ENCODE data around the gene ZBTB16. TPM values are rescaled to one million over a fixed set of nuclear protein-coding genes. Genes with fewer than 3 reads are reported as not detected.
A peak's percentile ranks its signal among the peaks of the same experiment; 100 is the strongest.

Gene ZBTB16
- total RNA-seq, 1 donor from 2014 or later = 171 TPM

DNA sequence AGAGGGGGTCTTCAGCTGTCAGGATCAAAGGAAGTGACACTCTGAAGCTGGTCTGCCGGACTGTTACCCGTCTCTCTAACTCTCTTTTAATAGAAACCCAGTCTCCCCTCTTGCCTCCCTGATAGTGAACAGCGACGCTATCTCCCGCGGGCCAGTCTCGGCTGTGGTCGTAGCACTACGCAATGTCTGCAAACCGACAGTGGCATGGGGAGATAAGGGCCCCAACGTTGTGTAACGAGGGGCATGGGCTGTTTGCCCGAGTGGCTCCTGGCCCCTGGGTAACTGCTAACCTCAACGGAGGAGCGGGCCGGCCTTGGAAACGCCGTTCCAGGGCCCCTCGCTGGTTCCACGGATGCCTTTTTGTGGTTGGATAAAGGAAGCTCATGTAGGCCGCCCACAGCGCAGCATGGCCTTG is 23.3 kb downstream of the ZBTB16 start:
- H3K27me3 ChIP-seq (ENCODE audit: low read depth) = no peaks in the 10 kb centered on the region
- H3K4me1 ChIP-seq = peaks cover 100% of the 10 kb centered on the region
- DNase-seq (peak; percentile 60), ATAC-seq (peak in 1 of 2 donors; percentile 35)
- peaks cover 66% of the 10 kb centered on the region for H3K36me3 ChIP-seq
- TF ChIP-seq, protein P1, sequence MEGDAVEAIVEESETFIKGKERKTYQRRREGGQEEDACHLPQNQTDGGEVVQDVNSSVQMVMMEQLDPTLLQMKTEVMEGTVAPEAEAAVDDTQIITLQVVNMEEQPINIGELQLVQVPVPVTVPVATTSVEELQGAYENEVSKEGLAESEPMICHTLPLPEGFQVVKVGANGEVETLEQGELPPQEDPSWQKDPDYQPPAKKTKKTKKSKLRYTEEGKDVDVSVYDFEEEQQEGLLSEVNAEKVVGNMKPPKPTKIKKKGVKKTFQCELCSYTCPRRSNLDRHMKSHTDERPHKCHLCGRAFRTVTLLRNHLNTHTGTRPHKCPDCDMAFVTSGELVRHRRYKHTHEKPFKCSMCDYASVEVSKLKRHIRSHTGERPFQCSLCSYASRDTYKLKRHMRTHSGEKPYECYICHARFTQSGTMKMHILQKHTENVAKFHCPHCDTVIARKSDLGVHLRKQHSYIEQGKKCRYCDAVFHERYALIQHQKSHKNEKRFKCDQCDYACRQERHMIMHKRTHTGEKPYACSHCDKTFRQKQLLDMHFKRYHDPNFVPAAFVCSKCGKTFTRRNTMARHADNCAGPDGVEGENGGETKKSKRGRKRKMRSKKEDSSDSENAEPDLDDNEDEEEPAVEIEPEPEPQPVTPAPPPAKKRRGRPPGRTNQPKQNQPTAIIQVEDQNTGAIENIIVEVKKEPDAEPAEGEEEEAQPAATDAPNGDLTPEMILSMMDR (IDR thresholded peaks at IDR 0.05) = no peak
- no peak overlapping the region for H3K27ac ChIP-seq
- no peaks in the 10 kb centered on the region for H3K9me3 ChIP-seq
- intact Hi-C loops (cut with DNase I) = no loop called here
- no peak overlapping the region for H3K4me3 ChIP-seq

DNA sequence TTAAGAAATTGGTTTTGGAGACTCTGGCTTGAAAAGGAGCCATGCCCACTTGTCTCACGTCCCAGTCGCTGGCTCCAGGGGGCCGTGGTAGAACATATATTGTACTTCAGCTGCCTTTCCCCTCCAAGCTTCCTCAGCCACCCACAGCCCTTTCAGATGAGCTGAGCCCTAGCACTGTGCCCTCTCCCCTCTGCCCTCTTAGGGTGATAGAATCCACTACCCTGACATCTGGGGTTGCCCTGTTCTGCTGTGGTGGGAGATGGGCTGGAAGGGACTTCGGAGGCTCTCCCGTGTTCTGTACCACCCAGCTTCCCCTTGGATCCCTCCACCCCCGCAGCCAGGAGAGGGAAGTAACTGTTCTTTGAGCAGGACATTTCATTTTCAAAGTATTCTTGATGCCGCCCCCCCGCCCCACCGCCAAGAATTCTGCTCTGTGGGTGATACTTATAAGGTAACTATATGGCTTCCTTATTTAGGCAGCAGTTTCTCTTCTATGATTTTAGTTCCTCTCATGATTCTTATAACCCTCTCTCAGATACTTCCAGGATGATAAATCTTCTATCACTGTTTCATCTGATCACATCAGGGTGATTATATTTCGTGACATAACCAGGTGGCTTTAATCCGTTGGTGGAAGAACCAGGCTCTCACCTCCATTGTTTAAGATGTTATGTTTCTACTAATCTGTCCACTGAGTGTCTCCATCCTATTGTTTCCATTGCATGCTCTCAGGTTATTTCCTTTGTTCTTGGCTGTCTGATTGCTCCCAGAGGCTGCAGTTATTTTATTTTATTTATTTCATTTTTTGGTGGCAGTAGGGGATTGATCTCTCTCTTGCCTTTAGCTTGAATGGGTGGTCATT is 24.1 kb downstream of the ZBTB16 start:
- intact Hi-C loops (cut with DNase I) = no loop called here
- TF ChIP-seq, protein P1 (IDR thresholded peaks at IDR 0.05) = no peak
- Histone ChIP-seq H3K4me3 (no peak overlapping the region), H3K4me1 (peaks cover 100% of the 10 kb centered on the region), H3K9me3 (no peaks in the 10 kb centered on the region), H3K27ac (no peak overlapping the region), H3K36me3 (peaks cover 66% of the 10 kb centered on the region), H3K27me3 (ENCODE audit: low read depth) (no peaks in the 10 kb centered on the region)
- DNase-seq (no peak), ATAC-seq (no peak)

DNA sequence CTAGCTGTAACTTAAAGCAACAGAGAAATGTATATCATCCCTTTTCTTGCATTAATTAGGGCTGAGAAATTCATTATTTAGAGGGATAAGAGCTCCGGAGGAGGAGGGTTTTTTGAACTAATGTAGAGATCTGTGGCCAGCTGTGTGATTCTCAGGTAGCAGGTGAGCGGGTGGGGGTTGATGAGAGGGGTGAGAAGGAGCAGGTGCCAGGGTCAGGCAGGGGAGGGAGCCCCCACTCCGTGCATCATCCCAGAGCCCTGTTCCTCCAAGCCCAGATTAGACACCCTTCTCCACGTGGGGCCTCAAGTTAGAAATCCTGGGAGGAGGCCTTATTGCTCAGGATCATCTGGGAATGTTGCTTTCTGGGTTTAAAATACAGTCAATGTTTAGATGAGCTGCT is 24.9 kb downstream of the ZBTB16 start:
- no peaks in the 10 kb centered on the region for H3K9me3 ChIP-seq
- DNase-seq = no peak
- no peak overlapping the region for H3K27ac ChIP-seq
- intact Hi-C loops (cut with DNase I) = no loop called here
- ATAC-seq = no peak
- no peaks in the 10 kb centered on the region for H3K27me3 ChIP-seq (ENCODE audit: low read depth)
- H3K4me1 ChIP-seq = peaks cover 100% of the 10 kb centered on the region
- H3K36me3 ChIP-seq = peaks cover 62% of the 10 kb centered on the region
- no peak overlapping the region for H3K4me3 ChIP-seq
- TF ChIP-seq, protein P1 (IDR thresholded peaks at IDR 0.05) = no peak

DNA sequence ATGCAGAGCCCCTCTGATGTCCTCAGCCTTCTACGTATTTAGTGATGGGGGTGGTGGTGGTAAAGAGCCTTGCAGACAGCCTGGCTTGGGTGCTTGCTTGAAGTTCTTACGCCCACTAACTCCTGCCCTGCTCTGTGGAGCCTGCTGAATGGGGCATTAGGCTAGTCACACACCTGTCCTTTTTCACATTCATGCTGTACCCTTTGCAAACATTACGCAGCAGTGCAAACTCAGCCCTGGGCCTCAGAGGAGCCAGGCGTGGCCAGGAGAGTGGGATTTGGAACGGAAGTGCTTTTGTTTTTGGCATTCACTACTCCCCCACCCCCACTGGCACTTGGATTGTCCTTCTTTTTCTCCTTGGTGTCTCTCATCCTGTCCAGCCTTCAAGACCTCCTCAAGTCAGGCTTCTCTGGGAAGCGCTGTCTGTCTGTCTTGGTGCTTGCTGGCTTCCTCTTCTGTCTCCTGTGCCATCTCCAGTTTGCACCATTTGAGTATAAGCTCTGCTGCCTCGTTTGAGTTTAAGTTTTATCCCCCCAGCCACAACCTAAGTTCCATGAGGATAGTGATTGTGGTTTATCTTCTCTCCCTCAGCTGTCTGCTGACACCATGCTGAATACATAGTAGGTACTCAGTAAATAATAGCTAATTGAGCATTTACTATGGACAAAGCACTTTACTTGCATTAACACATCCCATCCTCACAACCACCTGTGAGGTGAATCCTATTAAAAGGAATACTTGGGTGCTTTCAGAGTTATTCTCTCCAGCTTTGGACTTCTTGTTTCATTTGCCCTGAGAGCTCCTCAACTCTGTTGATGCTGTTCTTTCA is 26.7 kb downstream of the ZBTB16 start:
- Histone ChIP-seq H3K27ac (peak overlapping the region; percentile 5), H3K27me3 (ENCODE audit: low read depth) (no peaks in the 10 kb centered on the region), H3K4me3 (no peak overlapping the region), H3K4me1 (peaks cover 100% of the 10 kb centered on the region), H3K9me3 (no peaks in the 10 kb centered on the region), H3K36me3 (peaks cover 68% of the 10 kb centered on the region)
- ATAC-seq (peak; percentile 69 to 82), DNase-seq (no peak)
- TF ChIP-seq, protein P1 (IDR thresholded peaks at IDR 0.05) = no peak
- intact Hi-C loops (cut with DNase I) = no loop called here

- DNase-seq (no peak), ATAC-seq (no peak)
- Histone ChIP-seq H3K9me3 (no peaks in the 10 kb centered on the region), H3K27me3 (ENCODE audit: low read depth) (no peaks in the 10 kb centered on the region), H3K27ac (no peak overlapping the region), H3K4me3 (no peak overlapping the region), H3K4me1 (peaks cover 100% of the 10 kb centered on the region), H3K36me3 (peaks cover 68% of the 10 kb centered on the region)
- TF ChIP-seq, protein P1 (IDR thresholded peaks at IDR 0.05) = no peak
- intact Hi-C loops (cut with DNase I) = no loop called here
Observed at GRCh38 chr11:114087025-114087424, 27.5 kb downstream of the ZBTB16 start.

Data from lower lobe of right lung (tissue), 2 donors.